ENCODE results near the gene SLC15A4. TPM values are rescaled to one million over a fixed set of nuclear protein-coding genes. Genes with fewer than 3 reads are reported as not detected.
"Not testable (repeated sequence)": the region's sequence is repeated elsewhere in the genome, so short reads cannot be mapped to it uniquely, and the experiment has no call there.

SLC15A4 gene
- polyA plus RNA-seq (ENCODE audit: insufficient read length in 10 of 10): 10 to 100 TPM; 17.4 to 26.3 (median 21.3) TPM
- long read RNA-seq, donor 1, transcript SLC15A4-201 (8 exons, 2,779 nt): major isoform, 7 of 7 reads
- long read RNA-seq, donor 1, partial matches to known transcripts: 0 of 7 reads
- long read RNA-seq, donor 1, other reads (novel, unspliced or antisense): 0 of 7 reads
- long read RNA-seq, donor 2, partial matches to known transcripts: 0 of 4 reads
- long read RNA-seq, donor 2, other reads (novel, unspliced or antisense): 0 of 4 reads
- long read RNA-seq, donor 3: 0 reads
- long read RNA-seq, donor 4, partial matches to known transcripts: 0 of 1 reads
- long read RNA-seq, donor 4, other reads (novel, unspliced or antisense): 0 of 1 reads
- long read RNA-seq, donor 5, partial matches to known transcripts: 0 of 2 reads
- long read RNA-seq, donor 5, other reads (novel, unspliced or antisense): 0 of 2 reads
- long read RNA-seq, donor 6, partial matches to known transcripts: 0 of 5 reads
- long read RNA-seq, donor 6, other reads (novel, unspliced or antisense): 0 of 5 reads
- long read RNA-seq, donor 7, partial matches to known transcripts: 0 of 4 reads
- long read RNA-seq, donor 7, other reads (novel, unspliced or antisense): 0 of 4 reads
- long read RNA-seq, donor 8, partial matches to known transcripts: 0 of 1 reads
- long read RNA-seq, donor 8, other reads (novel, unspliced or antisense): 0 of 1 reads
- long read RNA-seq, donor 9: 0 reads

DNA sequence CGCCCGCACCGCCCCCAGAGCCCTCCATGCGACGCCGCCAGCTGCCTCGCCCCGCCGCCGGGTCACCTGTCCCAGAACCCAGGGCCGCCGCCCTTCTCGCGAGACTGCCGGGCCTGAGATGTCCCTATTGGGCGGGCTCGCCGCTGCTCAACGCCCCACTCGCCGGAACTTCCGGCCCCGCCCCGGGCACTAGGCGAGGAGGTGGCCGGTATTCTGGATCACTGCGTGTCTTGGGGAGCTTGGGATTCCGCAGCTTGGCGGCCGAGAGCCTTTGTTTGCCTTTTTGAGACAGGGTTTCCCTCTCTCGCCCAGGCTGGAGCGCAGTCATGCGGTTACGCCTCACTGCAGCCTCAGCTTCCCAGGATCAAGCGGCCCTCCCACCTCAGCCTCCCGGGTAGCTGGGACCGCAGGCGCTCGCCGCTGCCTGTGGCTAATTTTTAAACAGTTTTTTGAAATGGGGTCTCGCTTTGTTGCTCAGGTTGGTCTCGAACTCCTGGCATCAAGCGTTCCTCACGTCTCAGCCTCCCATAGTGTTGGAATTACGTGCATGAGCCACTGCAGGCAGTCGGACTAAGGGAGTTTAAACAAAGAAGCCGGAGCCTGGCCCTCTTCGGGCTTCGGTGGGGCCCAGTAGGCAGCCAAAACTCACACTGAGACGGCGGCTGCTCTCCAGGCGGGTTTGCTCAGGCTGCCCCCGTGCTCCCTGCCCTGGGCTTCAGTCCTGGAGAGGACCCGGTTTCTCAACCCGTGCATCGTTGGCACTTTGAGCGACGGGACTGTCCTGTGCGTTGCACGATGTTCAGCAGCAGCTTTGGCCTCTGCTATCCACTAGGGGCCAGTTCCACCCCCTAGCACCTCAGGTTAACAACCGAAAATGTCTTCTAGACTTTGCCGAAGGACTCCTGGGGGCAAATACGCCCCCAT lies at the start of gene SLC15A4:
Gene SLC15A4 (minus strand): TSS at position 43 of the 924 bp plus-strand sequence. CDS start 15 bp downstream, at position 28.
- DNase-seq: peak; percentile 91 to 97 (median 95)

- no peak for DNase-seq
These were observed 48.5 kb upstream of the SLC15A4 start for GRCh38 chr12:128872303-128872702.

GRCh38 chr12:128871516-128871892 lies 47.7 kb upstream of the SLC15A4 start:
- DNase-seq: no peak

GRCh38 chr12:128867466-128867865 lies 43.7 kb upstream of the SLC15A4 start:
- DNase-seq: no peak

- DNase-seq: no peak
These were observed 40.9 kb upstream of the SLC15A4 start for GRCh38 chr12:128864516-128865186.

DNA sequence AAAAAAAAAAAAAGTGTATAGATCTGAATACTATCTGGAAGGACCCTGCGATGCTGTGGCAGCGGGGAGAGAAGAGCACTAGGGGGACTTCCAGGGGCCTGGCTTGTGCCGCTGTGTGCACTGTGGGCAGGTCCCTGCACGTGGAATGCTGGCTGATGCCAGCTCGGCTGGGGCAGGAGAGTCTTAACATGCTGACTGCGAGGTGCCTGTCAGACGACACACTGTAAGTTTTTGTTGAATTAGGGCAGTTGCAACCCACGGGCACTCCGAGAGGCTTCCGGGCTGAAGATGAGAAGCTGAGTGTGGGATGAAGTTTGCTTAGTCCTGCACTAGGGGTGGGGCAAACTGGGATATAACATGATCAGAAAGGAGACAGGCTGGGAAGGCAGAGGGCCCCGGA lies 40.2 kb upstream of the SLC15A4 start:
- no peak for DNase-seq

DNA sequence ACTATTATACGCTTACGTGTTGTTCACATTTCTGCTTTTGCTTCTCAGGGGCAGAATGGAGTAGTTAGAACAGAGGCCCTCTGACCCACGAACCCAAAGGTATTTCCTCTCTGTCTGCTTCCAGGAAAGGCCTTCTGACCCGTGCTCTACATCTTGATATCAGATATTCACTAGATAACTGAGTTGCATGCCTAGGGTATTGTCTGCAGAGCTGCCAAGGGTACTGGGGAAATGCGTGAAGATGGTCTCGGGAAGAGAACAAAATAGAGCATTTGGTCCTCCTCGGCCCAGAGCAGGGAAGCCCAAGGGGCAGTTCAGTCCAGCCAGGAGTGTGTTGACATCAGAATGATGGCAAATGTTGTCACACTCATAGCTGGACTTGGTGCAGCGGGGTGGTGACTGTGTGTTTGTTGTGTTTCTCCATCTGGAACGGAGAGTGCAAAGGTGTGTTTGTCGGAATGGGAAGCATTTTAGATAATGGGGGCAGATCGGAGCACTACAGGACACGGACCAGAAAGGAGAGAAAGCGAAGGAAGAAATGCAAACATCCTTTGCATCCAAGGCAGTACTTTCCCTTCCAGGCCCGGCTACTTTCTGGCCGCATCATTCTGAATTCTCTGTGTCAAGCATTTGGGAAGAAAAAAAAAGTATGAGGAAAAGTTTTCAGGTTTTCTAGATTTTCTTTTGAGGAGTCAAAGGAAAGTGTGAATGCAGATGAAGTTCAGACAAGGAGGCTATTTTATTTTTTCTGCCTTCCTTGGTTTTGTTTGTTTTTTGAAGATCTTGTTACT lies 37.7 kb upstream of the SLC15A4 start:
- DNase-seq: no peak

GRCh38 chr12:128859311-128859710 lies 35.6 kb upstream of the SLC15A4 start:
- DNase-seq: no peak

DNA sequence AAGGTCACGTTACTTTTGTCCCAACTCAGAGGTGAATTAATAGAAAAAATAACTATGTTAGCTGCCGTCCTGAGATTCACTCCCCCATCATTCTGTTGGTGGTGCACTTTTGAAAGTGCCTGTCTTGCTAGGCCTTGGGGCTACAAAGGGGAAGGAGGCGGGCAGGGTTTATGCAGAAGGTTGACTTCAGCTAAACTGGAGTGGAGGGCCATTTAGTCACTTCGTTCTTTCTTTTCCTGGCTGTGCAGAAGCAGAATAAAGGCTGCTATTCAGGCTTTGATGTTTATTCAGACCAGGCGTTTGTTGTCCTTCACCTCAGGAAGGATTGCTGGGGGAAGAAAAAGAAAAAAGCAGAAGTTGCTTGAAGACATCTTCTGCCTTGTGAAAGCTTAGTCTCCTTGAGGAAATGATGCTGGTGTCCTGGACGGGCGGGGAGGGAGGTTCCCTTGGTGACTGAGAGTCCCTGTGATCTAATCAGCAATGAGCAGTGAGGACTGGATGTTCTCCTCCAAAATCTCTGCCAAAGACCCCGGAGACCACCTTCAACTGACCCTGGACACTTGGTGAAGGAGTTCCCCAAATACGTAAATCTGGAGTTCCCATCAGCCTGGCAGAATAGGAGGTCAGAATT lies 33.5 kb upstream of the SLC15A4 start:
- no peak for DNase-seq

GRCh38 chr12:128856791-128857078 lies 33.0 kb upstream of the SLC15A4 start:
- DNase-seq: no peak

GRCh38 chr12:128856035-128856790 lies 32.5 kb upstream of the SLC15A4 start:
- no peak for DNase-seq

- peak in 1 of 3 donors; percentile 46 for DNase-seq
These were observed 29.9 kb upstream of the SLC15A4 start for GRCh38 chr12:128853600-128854197.

DNA sequence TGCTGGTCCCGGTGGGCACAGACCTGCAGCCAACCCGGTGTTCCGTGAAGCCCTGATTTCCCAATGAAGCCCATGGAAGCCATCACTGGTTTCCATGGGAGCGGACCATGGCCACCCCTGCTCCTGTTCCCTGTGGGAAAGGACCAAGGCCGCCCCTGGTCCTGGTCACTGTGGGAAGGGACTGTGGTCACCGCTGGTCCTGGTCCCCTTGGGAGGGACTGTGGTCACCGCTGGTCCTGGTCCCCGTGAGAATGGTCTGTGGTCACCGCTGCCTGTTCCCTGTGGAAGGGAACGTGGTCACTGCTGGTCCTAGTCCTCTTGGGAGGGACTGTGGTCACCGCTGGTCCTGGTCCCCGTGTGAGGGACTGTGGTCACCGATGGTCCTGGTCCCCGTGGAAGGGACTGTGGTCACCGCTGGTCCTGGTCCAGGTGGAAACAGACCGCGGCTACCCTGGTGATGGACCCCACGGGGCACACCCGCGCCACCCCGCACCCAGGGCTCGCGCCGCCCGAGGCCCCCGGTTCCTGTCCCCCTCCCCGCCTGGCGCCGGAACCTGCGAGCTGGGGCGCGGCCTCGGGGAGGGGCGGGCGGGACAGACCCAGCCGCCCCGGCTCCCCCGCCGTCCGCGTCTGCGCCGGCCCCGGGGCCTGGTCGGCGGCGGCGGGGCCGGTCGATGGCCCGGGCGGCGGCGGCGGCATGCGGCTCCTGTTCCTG lies 29.3 kb upstream of the SLC15A4 start, which contains the start of gene GLT1D1:
Gene GLT1D1 (plus strand): TSS at position 594 of the 715 bp plus-strand sequence. CDS start 104 bp downstream, at position 698.
- no peak for DNase-seq

GRCh38 chr12:128852026-128852698 lies 28.4 kb upstream of the SLC15A4 start:
- no peak for DNase-seq

- not testable (repeated sequence) for DNase-seq
These were observed 27.7 kb upstream of the SLC15A4 start for GRCh38 chr12:128851429-128851828.

- no peak for DNase-seq
These were observed 26.6 kb upstream of the SLC15A4 start for GRCh38 chr12:128850400-128850799.

- not testable (repeated sequence) for DNase-seq
These were observed 26.0 kb upstream of the SLC15A4 start for GRCh38 chr12:128849806-128850205.

GRCh38 chr12:128848371-128848770 lies 24.6 kb upstream of the SLC15A4 start:
- DNase-seq: no peak
